HUES48 (cell line): ENCODE measurements around the gene TENT4A.
A peak's percentile ranks its signal among the peaks of the same experiment; 100 is the strongest.

Experiments used
- H3K27ac ChIP-seq: one replicate; pipeline ENCODE4 v1.7.0; 2013; ENCODE audit warnings: low read depth, low read length, inconsistent platforms
- H3K27me3 ChIP-seq: 2 replicates; pipeline ENCODE4 v1.6.1; 2013; ENCODE audit warnings: mild to moderate bottlenecking, low read length; ENCODE audit not compliant: control insufficient read depth, insufficient read depth
- H3K36me3 ChIP-seq: 2 replicates; pipeline ENCODE4 v1.6.1; 2013; ENCODE audit warnings: low read length; ENCODE audit not compliant: control insufficient read depth, insufficient read depth
- H3K4me1 ChIP-seq: 2 replicates; pipeline ENCODE4 v1.6.1; 2013; ENCODE audit warnings: mild to moderate bottlenecking, low read length; ENCODE audit not compliant: control insufficient read depth, insufficient read depth
- H3K4me3 ChIP-seq: 2 replicates; pipeline ENCODE4 v1.5.1; 2013; ENCODE audit warnings: mild to moderate bottlenecking, low read depth, low read length
- H3K9ac ChIP-seq: 2 replicates; pipeline ENCODE4 v1.6.1; 2013; ENCODE audit warnings: mild to moderate bottlenecking, low read depth, low read length, moderate library complexity
- H3K9me3 ChIP-seq: 2 replicates; pipeline ENCODE4 v1.6.1; 2013; ENCODE audit warnings: low read length; ENCODE audit not compliant: control insufficient read depth, insufficient read depth

Gene TENT4A

GRCh38 chr5:6710551-6711318 is 2.5 kb upstream of the TENT4A start:
- no peak overlapping the region for H3K4me3 ChIP-seq
- H3K9me3 ChIP-seq: no peaks in the 10 kb centered on the region
- peaks cover 11% of the 10 kb centered on the region for H3K4me1 ChIP-seq
- no peaks in the 10 kb centered on the region for H3K36me3 ChIP-seq
- peaks cover 8% of the 10 kb centered on the region; the same call in 1 of the 2 replicates for H3K27me3 ChIP-seq
- no peak overlapping the region for H3K27ac ChIP-seq
- H3K9ac ChIP-seq: no peak overlapping the region

GRCh38 chr5:6711409-6712141 is 1.7 kb upstream of the TENT4A start:
- Histone ChIP-seq H3K9me3 (no peaks in the 10 kb centered on the region), H3K27me3 (peaks cover 8% of the 10 kb centered on the region; the same call in 1 of the 2 replicates), H3K36me3 (peaks cover 3% of the 10 kb centered on the region; the same call in 1 of the 2 replicates), H3K4me1 (peaks cover 19% of the 10 kb centered on the region), H3K9ac (peak overlapping the region; percentile 77), H3K4me3 (peak overlapping the region; percentile 77), H3K27ac (no peak overlapping the region)

DNA sequence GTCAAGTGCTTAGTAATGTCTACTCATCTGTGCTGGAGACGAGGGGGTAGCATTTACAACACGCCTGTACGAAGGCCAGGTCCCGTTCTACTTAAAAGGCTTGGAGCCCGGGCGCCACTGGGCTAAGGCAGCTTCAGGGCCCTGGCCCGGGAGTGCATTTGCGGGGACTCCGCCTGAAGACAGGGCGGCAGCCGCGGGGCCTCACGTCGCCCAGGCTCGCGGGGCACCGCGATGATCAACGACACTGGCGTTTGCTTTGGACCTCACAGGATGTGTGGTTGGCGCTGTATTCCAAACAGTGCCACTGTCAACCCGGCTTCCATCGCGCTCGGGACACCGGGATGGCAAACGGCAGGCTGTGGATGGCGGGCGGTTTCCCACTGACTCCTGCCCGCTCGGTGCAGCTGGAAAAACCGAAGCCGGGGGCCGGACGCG is 1.1 kb upstream of the TENT4A start:
- peak overlapping the region; percentile 95 for H3K27ac ChIP-seq
- H3K9ac ChIP-seq: peak overlapping the region; percentile 77
- peaks cover 20% of the 10 kb centered on the region for H3K4me1 ChIP-seq
- H3K4me3 ChIP-seq: peak overlapping the region; percentile 77
- peaks cover 8% of the 10 kb centered on the region; the same call in 1 of the 2 replicates for H3K27me3 ChIP-seq
- H3K9me3 ChIP-seq: no peaks in the 10 kb centered on the region
- peaks cover 8% of the 10 kb centered on the region; the same call in 1 of the 2 replicates for H3K36me3 ChIP-seq

GRCh38 chr5:6712577-6713273 is 507 bp upstream of the TENT4A start:
- peak overlapping the region; percentile 77 for H3K9ac ChIP-seq
- peaks cover 8% of the 10 kb centered on the region; the same call in 1 of the 2 replicates for H3K36me3 ChIP-seq
- no peaks in the 10 kb centered on the region for H3K9me3 ChIP-seq
- peaks cover 8% of the 10 kb centered on the region; the same call in 1 of the 2 replicates for H3K27me3 ChIP-seq
- peak overlapping the region; percentile 95 for H3K27ac ChIP-seq
- peaks cover 20% of the 10 kb centered on the region for H3K4me1 ChIP-seq
- peak overlapping the region; percentile 77 for H3K4me3 ChIP-seq

GRCh38 chr5:6714226-6715041 is 1.2 kb downstream of the TENT4A start:
- no peak overlapping the region for H3K27ac ChIP-seq
- no peak overlapping the region for H3K9ac ChIP-seq
- peak overlapping the region; percentile 75 for H3K4me3 ChIP-seq
- peaks cover 8% of the 10 kb centered on the region; the same call in 1 of the 2 replicates for H3K27me3 ChIP-seq
- peaks cover 20% of the 10 kb centered on the region for H3K4me1 ChIP-seq
- no peaks in the 10 kb centered on the region for H3K9me3 ChIP-seq
- H3K36me3 ChIP-seq: peaks cover 8% of the 10 kb centered on the region; the same call in 1 of the 2 replicates

DNA sequence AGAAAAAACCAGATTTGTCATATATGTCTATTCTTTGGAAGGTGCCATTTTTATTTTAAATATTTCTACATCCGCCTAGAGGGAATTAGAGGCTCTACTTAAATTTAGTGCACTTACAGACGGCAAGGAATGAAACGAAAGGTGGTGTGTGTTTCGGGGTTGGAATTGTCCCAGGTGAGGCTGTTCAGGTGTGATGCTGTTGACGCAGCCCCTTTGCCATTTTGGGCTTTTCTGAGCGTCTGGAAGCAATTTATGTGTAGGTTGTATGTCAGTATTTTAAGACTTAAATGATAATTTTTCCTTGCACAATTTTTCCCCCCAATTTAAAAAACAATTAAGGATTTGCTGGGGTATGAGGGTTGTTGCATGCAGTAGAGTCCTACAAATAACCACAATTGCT is 2.0 kb downstream of the TENT4A start:
- Histone ChIP-seq H3K27ac (no peak overlapping the region), H3K9ac (no peak overlapping the region), H3K4me1 (peaks cover 20% of the 10 kb centered on the region), H3K9me3 (no peaks in the 10 kb centered on the region), H3K4me3 (peak overlapping the region; percentile 75), H3K27me3 (peaks cover 8% of the 10 kb centered on the region; the same call in 1 of the 2 replicates), H3K36me3 (peaks cover 8% of the 10 kb centered on the region; the same call in 1 of the 2 replicates)

DNA sequence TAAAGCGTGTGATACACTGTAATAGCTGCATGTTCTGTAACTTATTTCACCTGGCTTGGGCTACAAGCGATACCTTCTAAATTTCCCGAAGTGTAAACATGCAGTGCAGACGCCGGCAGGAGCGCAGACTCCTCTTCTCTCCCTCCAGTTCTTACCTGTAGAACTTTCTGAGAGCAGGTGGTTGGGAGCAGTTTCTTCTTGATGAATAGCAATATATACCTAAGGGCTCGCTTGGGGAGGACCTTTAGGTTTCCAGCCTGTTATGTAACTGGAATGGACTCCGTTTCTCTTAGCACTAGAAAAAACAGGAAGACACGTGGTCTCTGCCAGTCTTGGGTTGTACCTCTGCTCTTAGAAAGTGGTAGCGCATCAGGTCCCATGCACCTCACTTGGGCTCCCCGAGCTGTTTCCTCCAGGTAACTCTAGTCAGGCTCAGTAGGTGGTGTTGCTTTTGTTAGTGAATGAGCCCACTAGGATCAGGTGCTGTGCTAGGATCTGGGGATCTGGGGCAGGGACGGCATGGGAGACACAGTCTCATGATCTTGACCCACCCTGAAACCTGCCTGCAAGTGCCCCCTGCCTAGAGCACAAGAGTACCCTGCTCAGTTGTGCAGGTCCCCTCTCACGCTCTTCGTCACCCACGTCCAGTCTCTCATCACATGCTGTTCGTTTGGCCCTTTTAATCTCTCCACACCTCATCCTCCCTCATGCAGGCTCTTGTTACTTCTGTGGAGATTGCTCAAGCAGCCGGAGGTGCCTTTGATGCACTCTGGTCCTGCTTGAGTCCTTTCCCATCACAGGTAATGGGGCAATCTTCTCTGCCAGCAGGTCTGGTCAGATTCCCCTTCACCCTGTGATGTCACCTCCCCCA is 2.8 kb downstream of the TENT4A start:
- H3K9me3 ChIP-seq: no peaks in the 10 kb centered on the region
- H3K9ac ChIP-seq: no peak overlapping the region
- H3K4me1 ChIP-seq: peaks cover 24% of the 10 kb centered on the region
- 0 out of 2 replicates have a peak, but pooled peaks cover 3% of the 10 kb centered on the region for H3K27me3 ChIP-seq
- peak overlapping the region; percentile 75 for H3K4me3 ChIP-seq
- peaks cover 8% of the 10 kb centered on the region; the same call in 1 of the 2 replicates for H3K36me3 ChIP-seq
- H3K27ac ChIP-seq: no peak overlapping the region

- H3K36me3 ChIP-seq: peaks cover 8% of the 10 kb centered on the region; the same call in 1 of the 2 replicates
- H3K9ac ChIP-seq: no peak overlapping the region
- H3K4me3 ChIP-seq: no peak overlapping the region
- H3K27ac ChIP-seq: no peak overlapping the region
- no peaks in the 10 kb centered on the region for H3K27me3 ChIP-seq
- peaks cover 29% of the 10 kb centered on the region for H3K4me1 ChIP-seq
- H3K9me3 ChIP-seq: no peaks in the 10 kb centered on the region
Measured at GRCh38 chr5:6716629-6717149, 3.5 kb downstream of the TENT4A start.

GRCh38 chr5:6717247-6717646 is 4.0 kb downstream of the TENT4A start:
- Histone ChIP-seq H3K27ac (no peak overlapping the region), H3K4me3 (no peak overlapping the region), H3K9me3 (no peaks in the 10 kb centered on the region), H3K4me1 (peaks cover 31% of the 10 kb centered on the region), H3K27me3 (no peaks in the 10 kb centered on the region), H3K36me3 (peaks cover 8% of the 10 kb centered on the region; the same call in 1 of the 2 replicates), H3K9ac (no peak overlapping the region)
